AG08396 (cell line): ENCODE results near the gene OSBPL10.

ENCODE experiments used
- DNase-seq: peaks from one replicate; pipeline ENCODE4 v3.0.0; 2012; ENCODE audit warnings: low spot score, mixed read lengths

The OSBPL10 gene

GRCh38 chr3:31958701-31959152, 22.3 kb downstream of the OSBPL10 start:
- DNase-seq: no peak

- DNase-seq: no peak
These were observed 24.0 kb downstream of the OSBPL10 start for GRCh38 chr3:31957106-31957505.

- DNase-seq: no peak
These were observed 25.5 kb downstream of the OSBPL10 start for GRCh38 chr3:31955581-31955980.

- DNase-seq: no peak
These were observed 27.4 kb downstream of the OSBPL10 start for GRCh38 chr3:31953636-31954035.

GRCh38 chr3:31953091-31953490, 28.0 kb downstream of the OSBPL10 start:
- DNase-seq: no peak

GRCh38 chr3:31952205-31952604, 28.9 kb downstream of the OSBPL10 start:
- DNase-seq: no peak

GRCh38 chr3:31948280-31948679, 32.8 kb downstream of the OSBPL10 start:
- DNase-seq: no peak

GRCh38 chr3:31947671-31948091, 33.4 kb downstream of the OSBPL10 start:
- no peak for DNase-seq

- DNase-seq: no peak
These were observed 33.9 kb downstream of the OSBPL10 start for GRCh38 chr3:31947162-31947561.

- DNase-seq: no peak
These were observed 34.5 kb downstream of the OSBPL10 start for GRCh38 chr3:31946484-31947081.

- DNase-seq: no peak
These were observed 35.4 kb downstream of the OSBPL10 start for GRCh38 chr3:31945738-31946052.

- DNase-seq: no peak
These were observed 38.0 kb downstream of the OSBPL10 start for GRCh38 chr3:31943041-31943440.

GRCh38 chr3:31942446-31942845, 38.6 kb downstream of the OSBPL10 start:
- DNase-seq: no peak

- DNase-seq: no peak
These were observed 43.8 kb downstream of the OSBPL10 start for GRCh38 chr3:31937225-31937624.

GRCh38 chr3:31936420-31937060, 44.5 kb downstream of the OSBPL10 start:
- no peak for DNase-seq

GRCh38 chr3:31934866-31935265, 46.2 kb downstream of the OSBPL10 start:
- DNase-seq: no peak

- no peak for DNase-seq
These were observed 47.0 kb downstream of the OSBPL10 start for GRCh38 chr3:31934018-31934417.

- DNase-seq: no peak
These were observed 48.1 kb downstream of the OSBPL10 start for GRCh38 chr3:31932990-31933389.

GRCh38 chr3:31929826-31930502, 51.1 kb downstream of the OSBPL10 start:
- DNase-seq: no peak

- DNase-seq: no peak
These were observed 53.3 kb downstream of the OSBPL10 start for GRCh38 chr3:31927811-31928210.

- no peak for DNase-seq
These were observed 54.5 kb downstream of the OSBPL10 start for GRCh38 chr3:31926543-31926942.

- DNase-seq: no peak
These were observed 55.8 kb downstream of the OSBPL10 start for GRCh38 chr3:31925271-31925630.

GRCh38 chr3:31924610-31925270, 56.3 kb downstream of the OSBPL10 start:
- no peak for DNase-seq
